ENCODE results near the gene KRT2.

DNA sequence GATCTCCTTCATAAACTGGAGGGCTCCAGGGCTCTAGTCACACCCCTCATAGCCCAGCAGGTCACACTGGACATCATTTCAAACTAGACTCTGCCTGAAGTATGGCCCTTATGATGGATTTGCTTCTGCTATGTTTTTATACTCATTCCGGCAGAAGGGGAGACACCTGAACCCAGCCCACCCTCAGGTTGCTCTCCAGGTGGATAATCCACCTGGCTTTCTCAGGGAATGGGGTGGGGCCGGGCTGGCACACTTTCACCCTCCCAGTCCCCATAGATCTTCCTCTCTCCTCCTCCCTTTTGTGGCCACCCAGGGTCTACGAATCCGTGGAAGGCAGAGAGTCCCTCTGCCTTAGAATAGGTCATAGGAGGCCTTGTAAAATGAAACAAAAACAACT, 23.9 kb downstream of the KRT2 start:
- TF ChIP-seq, protein P1, sequence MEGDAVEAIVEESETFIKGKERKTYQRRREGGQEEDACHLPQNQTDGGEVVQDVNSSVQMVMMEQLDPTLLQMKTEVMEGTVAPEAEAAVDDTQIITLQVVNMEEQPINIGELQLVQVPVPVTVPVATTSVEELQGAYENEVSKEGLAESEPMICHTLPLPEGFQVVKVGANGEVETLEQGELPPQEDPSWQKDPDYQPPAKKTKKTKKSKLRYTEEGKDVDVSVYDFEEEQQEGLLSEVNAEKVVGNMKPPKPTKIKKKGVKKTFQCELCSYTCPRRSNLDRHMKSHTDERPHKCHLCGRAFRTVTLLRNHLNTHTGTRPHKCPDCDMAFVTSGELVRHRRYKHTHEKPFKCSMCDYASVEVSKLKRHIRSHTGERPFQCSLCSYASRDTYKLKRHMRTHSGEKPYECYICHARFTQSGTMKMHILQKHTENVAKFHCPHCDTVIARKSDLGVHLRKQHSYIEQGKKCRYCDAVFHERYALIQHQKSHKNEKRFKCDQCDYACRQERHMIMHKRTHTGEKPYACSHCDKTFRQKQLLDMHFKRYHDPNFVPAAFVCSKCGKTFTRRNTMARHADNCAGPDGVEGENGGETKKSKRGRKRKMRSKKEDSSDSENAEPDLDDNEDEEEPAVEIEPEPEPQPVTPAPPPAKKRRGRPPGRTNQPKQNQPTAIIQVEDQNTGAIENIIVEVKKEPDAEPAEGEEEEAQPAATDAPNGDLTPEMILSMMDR (conservative IDR thresholded peaks at IDR 0.05), result no peak
- no peak for TF ChIP-seq EZH2 (IDR thresholded peaks at IDR 0.05; ENCODE audit: low read depth)
